HG03095 (cell line): ENCODE measurements around the gene FBXO10.
A peak's percentile ranks its signal among the peaks of the same experiment; 100 is the strongest.
"Not testable (repeated sequence)": the region's sequence is repeated elsewhere in the genome, so short reads cannot be mapped to it uniquely, and the experiment has no call there.

ENCODE experiments used
- ATAC-seq: cut with Tn5 transposase; IDR thresholded peaks from one replicate; pipeline ENCODE4 v1.9.1; 2021; ENCODE audit warnings: moderate library complexity; ENCODE audit not compliant: unreplicated experiment

Gene FBXO10

DNA sequence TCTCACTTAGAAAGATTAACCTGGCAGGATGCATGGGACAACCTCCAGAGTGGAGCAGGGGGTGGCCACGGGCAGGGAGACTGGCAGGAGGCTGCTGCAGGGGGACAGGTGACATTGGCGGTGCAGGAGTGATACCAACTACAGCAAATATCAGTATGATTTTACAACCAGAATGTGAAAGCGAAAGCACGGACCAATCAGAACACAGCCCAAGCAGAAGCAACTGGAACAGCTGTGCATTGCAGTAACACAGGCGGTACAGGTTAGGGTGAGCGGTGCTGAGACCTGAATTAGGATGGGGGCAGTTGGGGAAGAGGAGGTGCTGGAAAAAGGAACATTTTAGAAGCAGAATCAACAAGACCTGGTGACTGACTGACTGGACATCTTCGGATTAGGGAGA, 61.2 kb downstream of the FBXO10 start:
- ATAC-seq, result no peak

DNA sequence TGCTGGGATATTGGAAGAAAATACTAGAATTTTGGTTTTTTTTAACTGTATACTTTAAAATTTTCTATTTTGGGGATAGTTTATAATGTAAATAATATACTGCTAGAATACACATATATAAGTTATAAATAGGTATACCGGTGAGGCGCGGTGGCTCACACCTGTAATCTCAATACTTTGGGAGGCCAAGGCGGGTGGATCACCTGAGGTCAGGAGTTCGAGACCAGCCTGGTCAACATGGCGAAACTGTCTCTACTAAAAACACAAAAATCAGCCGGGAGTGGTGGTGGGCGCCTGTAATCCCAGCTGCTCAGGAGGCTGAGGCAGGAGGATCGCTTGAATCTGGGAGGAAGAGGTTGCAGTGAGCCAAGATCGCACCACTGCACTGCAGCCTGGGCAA, 61.8 kb downstream of the FBXO10 start:
- ATAC-seq, result not testable (repeated sequence)

DNA sequence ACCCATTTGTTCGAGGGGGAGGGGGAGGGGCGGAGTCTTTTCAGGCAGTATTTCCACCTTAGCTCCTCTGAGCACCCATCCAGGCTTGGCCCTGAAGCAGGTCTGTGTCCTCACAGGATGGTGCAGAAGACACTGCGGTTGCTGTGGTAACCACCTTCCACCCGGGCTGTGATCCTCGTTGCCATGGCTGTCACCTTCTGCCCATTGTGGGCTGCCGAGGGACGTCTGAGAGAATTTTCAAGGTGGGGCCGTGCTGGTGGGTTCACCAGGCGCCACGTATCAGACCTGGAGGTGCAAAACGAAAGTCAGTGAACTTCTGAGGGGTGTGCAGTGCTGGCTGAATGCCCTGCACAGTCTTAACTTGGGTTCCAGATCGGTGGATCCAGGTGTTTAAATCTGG, 63.7 kb downstream of the FBXO10 start:
- no peak for ATAC-seq

DNA sequence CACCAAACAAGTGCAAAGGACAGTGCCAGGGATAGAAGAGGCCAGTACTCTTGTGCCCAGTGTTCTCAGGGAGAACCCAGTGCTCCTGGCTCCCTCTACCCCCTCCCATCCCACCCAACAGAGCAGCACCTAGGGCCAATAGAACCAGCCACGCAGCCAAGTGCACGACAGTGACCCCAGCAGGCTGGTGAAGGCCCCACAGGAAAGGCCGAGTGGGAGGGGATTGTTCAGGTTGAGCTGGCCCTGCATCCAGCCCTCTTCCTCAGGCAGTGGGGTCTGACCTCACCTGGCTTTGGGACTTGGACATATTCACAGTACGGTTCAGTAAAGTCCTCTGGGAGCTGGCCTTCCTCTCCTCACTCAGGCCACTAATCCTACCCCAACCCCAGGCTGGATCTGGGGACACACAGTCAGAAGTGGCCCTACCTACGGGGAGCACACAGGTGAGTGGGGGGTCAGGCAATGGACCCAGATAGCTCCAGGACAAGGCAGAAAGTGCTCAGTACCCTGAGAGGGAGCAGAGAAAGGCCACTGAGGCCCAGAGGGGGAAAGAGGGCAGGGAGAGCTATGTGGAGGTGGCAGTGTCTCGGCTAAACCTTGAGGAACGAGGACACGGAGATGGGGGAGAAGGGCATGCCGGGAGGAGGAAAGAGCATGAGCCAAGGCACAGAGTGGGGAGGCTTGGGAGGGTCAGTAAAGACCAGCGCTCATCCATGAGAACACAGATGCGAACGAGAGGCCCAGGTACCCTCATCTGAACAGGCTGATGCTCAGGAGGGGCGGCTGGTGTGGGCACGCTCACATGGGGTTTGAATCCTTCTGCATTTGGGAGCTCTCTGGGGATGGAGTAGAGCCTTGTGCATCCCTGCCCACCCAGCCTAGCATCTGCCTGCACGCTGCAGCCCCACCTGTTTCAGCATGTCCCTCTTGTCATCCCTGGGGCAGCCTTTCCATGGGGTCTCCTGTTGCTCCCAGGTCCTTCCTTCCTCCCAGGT, 64.9 kb downstream of the FBXO10 start:
- ATAC-seq, result peak; percentile 52

DNA sequence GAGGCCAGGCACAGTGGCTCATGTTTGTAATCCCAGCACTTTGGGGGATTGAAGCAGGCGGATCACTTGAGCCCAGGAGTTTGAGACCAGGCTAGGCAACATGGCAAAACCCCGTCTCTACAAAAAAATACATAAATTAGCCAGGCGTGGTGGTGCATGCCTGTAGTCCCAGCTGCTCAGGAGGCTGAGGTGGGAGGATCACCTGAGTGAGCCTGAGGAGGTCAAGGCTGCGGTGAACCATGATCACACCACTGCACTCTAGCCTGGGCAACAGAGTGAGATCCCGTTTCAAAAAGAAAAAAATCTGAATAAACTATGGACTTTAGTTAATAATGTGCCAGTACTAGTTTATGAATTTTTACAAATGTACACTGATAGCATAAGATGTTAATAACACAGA, 66.1 kb downstream of the FBXO10 start:
- not testable (repeated sequence) for ATAC-seq

DNA sequence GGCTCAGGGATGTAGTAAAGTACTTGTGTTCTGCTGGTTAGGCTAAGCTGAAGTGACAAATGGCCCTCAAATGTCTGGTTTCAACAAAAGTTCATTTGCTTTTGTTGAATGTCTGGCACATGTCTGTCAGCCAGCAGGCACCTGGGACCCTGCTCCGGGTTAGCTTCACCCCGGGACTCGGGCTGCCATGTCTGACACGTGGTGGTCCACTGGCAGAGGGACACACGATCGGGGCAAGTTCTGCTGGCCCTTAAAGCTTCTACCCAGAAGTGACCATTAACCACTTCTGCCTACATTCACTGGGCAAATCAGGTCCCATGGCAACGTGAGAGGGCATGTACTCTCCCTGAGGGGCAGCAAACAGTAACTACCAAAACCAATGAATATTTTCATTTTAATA, 66.6 kb downstream of the FBXO10 start:
- ATAC-seq, result no peak

DNA sequence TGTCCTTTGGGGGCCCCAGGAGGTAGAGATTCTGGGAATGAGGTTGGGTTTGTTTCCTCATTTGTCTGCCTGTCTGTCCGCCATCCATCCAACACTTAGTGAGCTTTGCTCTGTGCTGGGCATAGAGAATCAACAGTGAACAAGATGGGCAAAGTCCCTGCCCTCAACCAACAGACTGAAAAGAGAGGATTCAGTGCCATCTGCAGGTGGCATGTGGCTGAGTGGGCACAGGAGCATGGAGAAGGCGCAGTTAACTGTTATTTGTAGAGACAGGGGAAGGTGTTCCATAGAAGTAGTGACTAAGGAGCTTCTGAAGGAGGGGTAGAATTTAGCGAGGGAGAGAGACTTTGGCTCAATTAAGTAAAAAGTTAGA, 67.4 kb downstream of the FBXO10 start:
- no peak for ATAC-seq

DNA sequence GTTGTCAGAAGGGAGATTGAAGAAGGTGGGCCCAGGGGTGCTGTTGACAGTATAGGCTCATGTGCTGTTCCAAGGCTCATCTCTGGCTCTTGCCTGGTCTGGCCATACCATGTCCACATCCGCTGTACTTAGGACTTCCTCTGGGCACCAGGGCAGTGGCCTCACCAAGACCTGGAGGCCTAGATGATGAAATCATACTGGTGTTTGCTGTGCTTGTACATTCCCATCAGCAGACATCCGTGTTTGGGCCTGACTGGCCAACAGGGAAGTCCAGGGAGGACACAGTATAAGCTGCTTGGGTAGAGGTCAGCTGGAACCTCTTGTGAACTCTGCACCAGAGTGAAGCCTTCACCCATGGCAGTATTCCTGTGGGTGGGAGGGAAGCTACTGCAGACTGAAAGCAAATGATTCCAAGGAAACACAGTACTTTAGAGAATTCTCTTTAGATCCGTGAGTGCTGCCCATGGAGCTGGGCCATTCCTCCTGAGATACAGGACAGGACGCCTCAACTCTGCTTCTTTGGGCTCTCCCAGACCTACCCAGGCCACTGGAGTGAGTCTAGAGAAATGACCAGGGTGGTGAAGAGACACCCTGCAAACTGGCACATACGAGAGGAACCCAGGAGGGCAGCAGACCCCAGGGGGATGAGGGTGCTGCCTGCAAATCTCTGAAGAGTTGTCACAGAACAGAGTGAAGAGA, 67.9 kb downstream of the FBXO10 start:
- ATAC-seq, result no peak

DNA sequence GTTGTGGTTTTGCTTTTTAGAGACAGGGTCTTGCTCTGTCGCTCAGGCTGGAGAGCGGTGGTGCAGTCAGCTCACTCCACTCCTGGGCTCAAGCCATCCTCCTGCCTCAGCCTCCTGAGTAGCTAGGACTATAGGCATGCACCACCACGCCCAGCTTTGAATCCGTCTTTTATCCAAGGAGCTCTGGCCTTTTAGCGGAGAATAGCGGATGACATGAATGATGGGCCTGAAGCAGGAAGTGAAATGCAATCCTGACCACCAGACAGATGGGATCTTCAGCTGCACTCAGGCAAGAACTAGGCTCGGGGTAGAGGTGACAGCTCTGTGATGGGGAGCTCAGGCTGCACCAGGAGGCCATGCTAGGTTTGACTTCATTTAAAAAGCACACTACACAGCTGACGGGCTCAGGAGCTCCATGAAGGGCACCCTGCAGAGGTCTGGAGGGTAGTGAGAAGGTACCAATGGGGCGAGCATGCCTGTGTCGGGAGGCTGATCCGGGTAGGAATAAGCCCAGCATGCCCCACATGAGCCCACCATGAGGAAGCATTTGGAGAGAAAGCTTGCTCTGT, 68.5 kb downstream of the FBXO10 start:
- ATAC-seq, result no peak

DNA sequence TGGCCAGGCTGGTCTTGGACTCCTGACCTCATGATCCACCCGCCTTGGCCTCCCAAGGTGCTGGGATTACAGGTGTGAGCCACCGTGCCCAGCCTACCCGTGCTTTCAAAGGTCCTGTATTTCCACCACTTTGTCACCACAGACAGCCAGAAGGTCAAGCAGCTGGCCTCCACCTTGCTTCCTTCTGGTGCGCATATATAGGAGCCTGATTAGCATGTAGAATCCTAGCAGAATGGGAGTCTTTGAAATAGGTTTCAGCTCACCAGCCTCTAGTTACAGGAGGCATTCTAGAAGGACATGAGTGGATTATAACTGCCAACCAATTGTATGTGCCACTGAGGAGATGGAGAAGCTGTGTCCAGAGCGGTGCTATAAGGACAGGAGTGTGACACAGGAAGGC, 71.6 kb downstream of the FBXO10 start:
- no peak for ATAC-seq

DNA sequence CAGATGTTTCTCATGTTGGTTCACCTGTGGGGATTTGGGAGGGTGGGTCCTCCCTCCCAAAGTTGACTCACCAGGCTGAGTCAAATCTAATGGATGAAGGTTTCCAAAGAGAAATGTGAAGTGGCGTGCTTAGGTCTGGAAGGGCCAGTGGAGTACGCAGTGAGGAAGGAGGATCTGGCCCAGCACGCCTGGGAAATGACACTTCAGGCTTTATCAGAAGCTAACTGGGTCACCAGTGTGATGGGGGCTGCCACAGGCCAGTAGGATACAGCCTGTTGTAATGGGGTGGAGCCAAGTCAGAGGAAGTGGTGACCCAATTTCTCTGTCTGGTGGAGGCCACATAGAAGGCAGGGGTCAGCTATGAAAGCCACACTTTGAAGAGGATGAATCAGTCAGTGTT, 72.4 kb downstream of the FBXO10 start:
- ATAC-seq, result no peak

DNA sequence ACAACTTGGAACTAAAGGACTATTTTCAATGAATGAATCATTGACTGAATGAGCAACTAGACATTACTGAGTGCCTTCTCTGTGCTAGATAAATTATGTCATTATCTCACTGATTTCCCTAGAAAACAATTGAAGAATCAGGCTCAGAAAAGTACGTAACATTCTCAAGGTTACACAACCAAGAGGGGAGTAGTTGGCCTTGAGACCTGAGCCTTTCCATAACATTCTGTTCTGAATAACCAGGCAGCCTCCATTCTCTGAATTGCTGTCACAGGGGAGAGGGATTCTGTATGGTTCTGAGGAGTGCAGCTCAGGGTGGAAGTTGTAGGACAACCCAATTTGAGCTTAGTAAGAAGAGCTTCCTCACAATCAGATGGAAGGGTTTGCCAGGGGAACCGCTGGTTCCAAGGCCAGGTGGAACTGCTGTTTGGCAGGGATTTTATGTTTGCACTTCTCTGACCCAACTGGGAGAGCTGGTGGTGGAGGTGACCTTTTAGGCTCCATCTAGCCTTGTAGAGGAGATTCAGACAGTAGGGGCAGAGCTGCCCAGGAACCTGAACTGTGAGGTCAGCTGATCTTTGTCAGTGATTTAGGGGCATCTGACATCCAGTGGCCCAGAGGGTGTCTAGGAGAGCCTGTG, 74.1 kb downstream of the FBXO10 start:
- ATAC-seq, result no peak

DNA sequence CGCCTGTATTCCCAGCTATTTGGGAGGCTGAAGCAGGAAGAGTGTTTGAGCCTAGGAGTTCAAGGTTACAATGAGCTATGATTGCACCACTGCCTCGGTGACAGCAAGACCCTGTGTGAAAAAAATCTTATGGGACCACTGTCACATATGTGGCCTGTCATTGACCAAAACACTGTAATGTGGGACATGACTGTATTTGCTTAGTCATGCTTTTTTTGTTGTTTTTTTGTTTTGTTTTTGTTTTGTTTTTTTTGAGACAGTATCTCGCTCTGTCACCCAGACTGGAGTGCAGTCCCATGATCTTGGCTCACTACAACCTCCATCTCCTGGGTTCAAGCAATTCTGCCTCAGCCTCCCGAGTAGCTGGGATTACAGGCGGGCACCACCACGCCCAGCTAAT, 76.9 kb downstream of the FBXO10 start:
- no peak for ATAC-seq

DNA sequence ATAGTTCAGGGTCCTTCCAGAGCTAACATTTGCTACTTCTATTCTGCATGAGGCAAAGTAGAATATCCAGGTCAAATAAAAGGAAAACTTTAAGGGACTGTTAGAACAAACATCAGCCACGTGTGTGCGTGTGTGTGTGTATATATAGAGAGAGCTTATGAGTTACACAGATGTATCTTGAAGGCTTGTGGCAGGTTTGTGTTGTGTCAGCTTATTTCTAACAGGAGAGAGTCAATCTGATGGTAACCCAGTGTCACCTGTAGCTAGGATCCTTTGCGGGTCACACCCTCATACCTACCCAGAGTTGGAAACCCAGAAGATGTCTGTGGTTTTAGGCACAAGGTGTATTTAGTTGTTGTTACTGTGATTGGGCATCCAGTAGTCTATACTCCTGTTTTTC, 77.7 kb downstream of the FBXO10 start:
- ATAC-seq, result no peak

DNA sequence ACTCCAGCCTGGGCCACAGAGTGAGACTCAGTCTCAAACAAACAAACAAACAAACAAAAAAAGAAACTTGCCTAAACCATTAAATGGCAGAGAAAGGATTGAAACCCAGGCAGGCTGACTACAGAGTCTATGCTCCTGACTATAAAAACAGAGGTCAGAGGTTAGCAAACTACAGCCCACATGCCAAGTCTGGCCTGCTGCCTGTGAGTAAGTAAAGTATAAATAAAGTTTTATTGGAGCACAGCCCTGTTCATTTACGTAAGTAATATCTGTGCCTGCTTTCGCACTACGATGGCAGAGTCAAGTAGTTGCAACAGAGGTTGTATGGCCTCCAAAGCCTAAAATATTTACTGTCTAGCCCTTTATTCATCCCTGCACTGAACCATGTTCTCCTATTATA, 78.9 kb downstream of the FBXO10 start:
- ATAC-seq, result no peak

DNA sequence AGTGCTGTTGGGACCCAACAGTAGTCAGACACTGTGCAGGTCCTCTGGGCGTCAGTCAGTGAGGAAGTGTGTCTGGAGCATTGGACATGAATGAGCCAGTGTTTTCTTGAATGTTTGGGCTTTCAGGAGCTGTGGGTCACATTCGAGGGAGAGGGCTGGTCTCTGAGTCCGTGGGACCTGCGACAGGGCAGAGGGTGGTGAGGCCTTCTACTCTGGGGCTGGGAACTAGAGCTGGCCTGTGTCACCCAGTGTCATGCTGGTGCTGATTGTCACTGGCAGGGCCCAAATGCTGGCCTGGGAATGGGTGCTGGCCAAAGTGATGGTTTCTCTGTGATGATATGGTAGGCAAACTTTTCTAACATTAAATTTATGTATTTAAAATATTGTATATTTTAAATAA, 80.2 kb downstream of the FBXO10 start:
- no peak for ATAC-seq

DNA sequence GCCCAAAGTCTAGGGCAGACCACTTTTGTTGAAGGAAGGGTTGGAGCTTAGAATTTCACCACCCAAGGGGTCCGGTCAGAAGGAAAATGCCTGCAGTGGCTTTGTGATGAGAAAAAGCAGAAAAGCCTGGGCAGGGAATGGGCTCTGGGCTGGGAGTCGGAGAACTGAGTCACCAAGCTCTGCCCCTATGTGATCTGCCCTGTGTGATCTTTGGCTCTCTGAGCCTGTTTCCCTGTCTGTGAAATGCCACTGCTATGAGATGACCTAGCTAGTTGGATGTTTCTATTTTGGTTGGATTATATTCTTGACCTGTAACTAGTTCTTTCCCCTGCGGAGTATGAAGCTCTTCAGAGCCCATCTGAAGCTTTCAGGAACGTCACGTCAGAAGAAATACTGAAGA, 80.6 kb downstream of the FBXO10 start:
- ATAC-seq, result no peak

DNA sequence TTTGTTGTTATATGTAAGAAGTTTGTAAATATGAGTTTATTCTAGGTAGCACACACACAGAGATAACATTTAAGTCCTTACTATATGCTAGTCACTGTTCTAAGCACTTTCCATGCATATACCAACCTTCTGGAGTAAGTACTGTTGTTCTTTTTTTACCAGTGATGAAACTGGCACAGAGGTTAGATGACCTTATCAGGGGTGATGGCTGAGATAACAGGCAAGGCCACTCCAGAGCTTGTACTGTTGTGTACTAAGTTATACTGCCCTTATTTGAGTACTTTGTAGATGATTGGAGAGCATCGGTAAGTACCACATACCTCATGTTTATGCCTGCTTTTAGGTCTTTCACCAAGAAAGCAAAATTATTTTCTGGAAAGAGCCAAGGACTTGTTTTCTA, 84.2 kb downstream of the FBXO10 start:
- ATAC-seq, result no peak

DNA sequence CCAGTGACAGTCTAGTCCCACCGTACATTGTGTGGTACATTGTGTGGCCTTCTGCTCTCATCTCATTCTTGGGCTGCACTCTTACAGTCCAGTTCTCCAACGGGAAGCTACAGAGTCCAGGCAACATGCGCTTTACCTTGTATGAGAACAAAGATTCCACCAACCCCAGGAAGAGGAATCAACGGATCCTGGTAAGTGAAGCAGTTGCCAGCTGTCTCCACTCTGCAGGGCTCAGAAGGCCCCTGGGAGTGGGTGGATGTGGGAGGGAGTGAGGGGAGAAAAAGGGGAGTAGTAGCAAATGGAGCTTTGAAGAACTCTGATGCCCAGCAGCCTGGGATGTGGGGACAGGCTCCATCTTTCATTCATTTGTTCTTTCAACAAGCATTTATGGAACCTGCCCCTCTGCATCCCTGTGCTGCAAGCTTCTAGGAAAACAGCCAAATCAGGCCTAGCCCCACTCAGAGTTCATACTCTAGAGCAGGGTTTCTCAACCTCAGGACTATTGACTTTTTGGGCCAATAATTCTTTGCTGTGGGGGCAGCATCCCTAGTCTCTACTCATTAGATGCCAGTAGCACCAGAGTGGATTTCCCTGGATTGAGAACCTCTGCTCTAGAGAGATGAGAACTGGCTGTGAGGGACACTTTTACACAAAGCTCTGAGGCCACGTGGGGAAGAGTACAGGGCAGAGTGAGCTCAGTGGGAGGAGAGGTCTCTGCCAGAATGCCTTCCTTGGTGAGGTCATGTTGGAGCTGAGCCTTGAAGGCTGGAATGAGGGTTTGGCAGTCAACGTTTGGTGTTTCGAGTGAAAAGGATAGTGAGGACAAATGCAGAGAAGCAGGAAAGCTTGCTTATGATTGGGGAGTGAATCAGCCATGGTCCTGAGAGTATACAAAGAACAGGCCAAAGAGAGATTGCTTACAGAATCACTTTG, 89.3 kb downstream of the FBXO10 start:
- ATAC-seq, result no peak

DNA sequence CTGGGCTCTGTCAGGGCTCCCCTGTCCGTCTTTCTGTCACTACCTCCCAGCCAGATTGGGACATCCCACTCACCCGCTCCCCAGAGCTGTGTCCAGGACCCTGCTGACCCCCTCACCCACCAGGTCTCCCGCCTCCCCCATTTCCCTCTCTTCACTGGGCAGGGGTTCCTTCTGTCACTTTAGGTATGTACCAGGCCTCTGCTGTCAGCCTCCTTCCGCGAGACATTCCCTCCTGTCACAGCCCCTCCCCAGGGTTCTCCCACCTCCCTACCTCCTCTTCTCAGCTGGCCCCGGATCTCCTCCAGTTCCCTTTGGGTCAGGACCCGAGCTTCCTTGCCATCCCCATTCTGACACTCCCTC, 89.9 kb downstream of the FBXO10 start:
- ATAC-seq, result no peak
